Measurements from ENCODE around the gene OTUD3. TPM values are rescaled to one million over a fixed set of nuclear protein-coding genes. Genes with fewer than 3 reads are reported as not detected.

The OTUD3 gene
- total RNA-seq, 1 donor from 2014 or later: 7.1 TPM

- FAIRE-seq: no peak
- DNase-seq (ENCODE audit: low read depth): no peak
- Histone ChIP-seq H3K36me3 (ENCODE audit: control insufficient read depth, insufficient read depth, low read length) (peaks cover 8% of the 10 kb centered on the region), H3K27me3 (ENCODE audit: control insufficient read depth, insufficient read depth, low read length) (no peaks in the 10 kb centered on the region), H3K4me3 (ENCODE audit: low read depth, low read length) (no peak overlapping the region)
- TF ChIP-seq CTCF (IDR thresholded peaks at IDR 0.05; ENCODE audit: insufficient read depth, low read length, severe bottlenecking): no peak
Observed at GRCh38 chr1:19909971-19910370, 27.8 kb downstream of the OTUD3 start.

- Histone ChIP-seq H3K4me3 (ENCODE audit: low read depth, low read length) (no peak overlapping the region), H3K27me3 (ENCODE audit: control insufficient read depth, insufficient read depth, low read length) (no peaks in the 10 kb centered on the region), H3K36me3 (ENCODE audit: control insufficient read depth, insufficient read depth, low read length) (peaks cover 8% of the 10 kb centered on the region)
- TF ChIP-seq CTCF (IDR thresholded peaks at IDR 0.05; ENCODE audit: insufficient read depth, low read length, severe bottlenecking): no peak
- DNase-seq (ENCODE audit: low read depth) (no peak), FAIRE-seq (no peak)
Observed at GRCh38 chr1:19910650-19911049, 28.5 kb downstream of the OTUD3 start.

GRCh38 chr1:19918057-19918456, 35.9 kb downstream of the OTUD3 start:
- TF ChIP-seq CTCF (IDR thresholded peaks at IDR 0.05; ENCODE audit: insufficient read depth, low read length, severe bottlenecking): peak; percentile 94
- no peak for FAIRE-seq
- Histone ChIP-seq H3K4me3 (ENCODE audit: low read depth, low read length) (no peak overlapping the region), H3K27me3 (ENCODE audit: control insufficient read depth, insufficient read depth, low read length) (peaks cover 5% of the 10 kb centered on the region), H3K36me3 (ENCODE audit: control insufficient read depth, insufficient read depth, low read length) (no peaks in the 10 kb centered on the region)
- DNase-seq (ENCODE audit: low read depth): peak; percentile 57

- DNase-seq (ENCODE audit: low read depth) (no peak), FAIRE-seq (no peak)
- Histone ChIP-seq H3K27me3 (ENCODE audit: control insufficient read depth, insufficient read depth, low read length) (peaks cover 5% of the 10 kb centered on the region), H3K36me3 (ENCODE audit: control insufficient read depth, insufficient read depth, low read length) (no peaks in the 10 kb centered on the region), H3K4me3 (ENCODE audit: low read depth, low read length) (no peak overlapping the region)
- no peak for TF ChIP-seq CTCF (IDR thresholded peaks at IDR 0.05; ENCODE audit: insufficient read depth, low read length, severe bottlenecking)
Observed at GRCh38 chr1:19920132-19920710, 38.0 kb downstream of the OTUD3 start.

- no peak for DNase-seq (ENCODE audit: low read depth)
- FAIRE-seq: no peak
- TF ChIP-seq CTCF (IDR thresholded peaks at IDR 0.05; ENCODE audit: insufficient read depth, low read length, severe bottlenecking): no peak
- no peaks in the 10 kb centered on the region for H3K36me3 ChIP-seq (ENCODE audit: control insufficient read depth, insufficient read depth, low read length)
- peaks cover 5% of the 10 kb centered on the region for H3K27me3 ChIP-seq (ENCODE audit: control insufficient read depth, insufficient read depth, low read length)
- no peak overlapping the region for H3K4me3 ChIP-seq (ENCODE audit: low read depth, low read length)
Observed at GRCh38 chr1:19921310-19921709, 39.1 kb downstream of the OTUD3 start.
